Peyer's patch (tissue), 4 donors: ENCODE data around the gene GRK2.

Experiments
- CTCF ChIP-seq, 6 experiments: fragments of 450-650 bp in 4 of 6; fragments of 200-600 bp in 2 of 6; sonication (generic) in 1 of 6; IDR thresholded peaks; one replicate each; pipeline ENCODE4 v1.5.1; 2017 to 2019; ENCODE audit warnings: antibody characterized with exemption in 6 of 6, mild to moderate bottlenecking in 3 of 6, moderate library complexity in 1 of 6
- POLR2A ChIP-seq, 2 donors: fragments of 450-650 bp; IDR thresholded peaks; one replicate each; pipeline ENCODE4 v1.5.1; 2017; ENCODE audit warnings: antibody characterized with exemption in 2 of 2, mild to moderate bottlenecking in 2 of 2, moderate library complexity in 2 of 2

GRCh38 chr11:67314218-67314617 lies 47.9 kb downstream of the GRK2 start:
- TF ChIP-seq CTCF (IDR thresholded peaks at IDR 0.05) (no peak), POLR2A (IDR thresholded peaks at IDR 0.05) (no peak)
